Measurements from ENCODE around the gene PHRF1.

The PHRF1 gene

GRCh38 chr11:603154-603553, 26.9 kb downstream of the PHRF1 start:
- no peak for DNase-seq

GRCh38 chr11:605286-606129, 29.2 kb downstream of the PHRF1 start:
- DNase-seq: no peak

GRCh38 chr11:606245-606644, 30.0 kb downstream of the PHRF1 start:
- no peak for DNase-seq

- DNase-seq: no peak
Measured at GRCh38 chr11:607020-607780, 30.9 kb downstream of the PHRF1 start.

GRCh38 chr11:607971-608659, 31.8 kb downstream of the PHRF1 start:
- no peak for DNase-seq

- no peak for DNase-seq
Measured at GRCh38 chr11:608791-609251, 32.6 kb downstream of the PHRF1 start.

- no peak for DNase-seq
Measured at GRCh38 chr11:609341-609811, 33.1 kb downstream of the PHRF1 start.

- DNase-seq: no peak
Measured at GRCh38 chr11:610146-610801, 34.0 kb downstream of the PHRF1 start.

- DNase-seq: no peak
Measured at GRCh38 chr11:611001-611996, 35.0 kb downstream of the PHRF1 start.

- no peak for DNase-seq
Measured at GRCh38 chr11:612201-612960, 36.1 kb downstream of the PHRF1 start.

GRCh38 chr11:612961-613300, 36.7 kb downstream of the PHRF1 start:
- DNase-seq: no peak

- peak; percentile 86 for DNase-seq
Measured at GRCh38 chr11:613369-613968, 37.2 kb downstream of the PHRF1 start.

- DNase-seq: no peak
Measured at GRCh38 chr11:614021-614622, 37.9 kb downstream of the PHRF1 start.

- DNase-seq: peak; percentile 69
Measured at GRCh38 chr11:614623-615503, 38.6 kb downstream of the PHRF1 start.

GRCh38 chr11:615504-616319, 39.4 kb downstream of the PHRF1 start, which contains the start of gene IRF7:
Gene IRF7 (minus strand): TSS chr11:615950. CDS start chr11:615364, 586 bp downstream.
- DNase-seq: peak; percentile 93

- DNase-seq: no peak
Measured at GRCh38 chr11:616320-617198, 40.3 kb downstream of the PHRF1 start.

All from activated CD8-positive, alpha-beta memory T cell treated with anti-CD3 and anti-CD28 coated beads, Interleukin-2, amount 50 U/mL, for 48 hours (primary cell).